ENCODE data around the gene GFOD2. TPM values are rescaled to one million over a fixed set of nuclear protein-coding genes. Genes with fewer than 3 reads are reported as not detected.
"Not testable (repeated sequence)": the region's sequence is repeated elsewhere in the genome, so short reads cannot be mapped to it uniquely, and the experiment has no call there.

The GFOD2 gene
- total RNA-seq, 1 experiment from 2014 or later = 19.0 TPM

DNA sequence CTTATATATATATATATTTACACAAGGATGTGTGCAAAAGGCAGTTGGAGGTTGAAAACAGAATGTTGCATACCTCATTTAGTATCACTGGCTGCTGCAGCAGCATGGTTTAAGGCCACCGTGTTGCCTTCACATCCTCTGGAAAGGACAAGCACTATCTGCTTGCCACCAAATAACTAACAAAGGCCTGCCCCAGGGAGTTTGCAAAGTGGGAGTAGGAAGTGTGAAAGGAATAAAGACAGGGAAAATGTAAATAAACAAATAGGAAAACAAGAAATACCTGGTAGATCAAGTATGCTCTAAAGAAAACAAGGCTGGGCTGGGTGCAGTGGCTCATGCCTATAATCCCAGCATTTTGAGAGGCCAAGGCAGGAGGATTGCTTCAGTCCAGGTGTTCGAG lies 33.5 kb upstream of the GFOD2 start:
- BruUV-seq (replicated peaks) = no TSS peak
- H3K9me3 Mint-ChIP-seq (ENCODE audit: unreplicated experiment) = no peaks in the 10 kb centered on the region
- TF ChIP-seq, protein P1, sequence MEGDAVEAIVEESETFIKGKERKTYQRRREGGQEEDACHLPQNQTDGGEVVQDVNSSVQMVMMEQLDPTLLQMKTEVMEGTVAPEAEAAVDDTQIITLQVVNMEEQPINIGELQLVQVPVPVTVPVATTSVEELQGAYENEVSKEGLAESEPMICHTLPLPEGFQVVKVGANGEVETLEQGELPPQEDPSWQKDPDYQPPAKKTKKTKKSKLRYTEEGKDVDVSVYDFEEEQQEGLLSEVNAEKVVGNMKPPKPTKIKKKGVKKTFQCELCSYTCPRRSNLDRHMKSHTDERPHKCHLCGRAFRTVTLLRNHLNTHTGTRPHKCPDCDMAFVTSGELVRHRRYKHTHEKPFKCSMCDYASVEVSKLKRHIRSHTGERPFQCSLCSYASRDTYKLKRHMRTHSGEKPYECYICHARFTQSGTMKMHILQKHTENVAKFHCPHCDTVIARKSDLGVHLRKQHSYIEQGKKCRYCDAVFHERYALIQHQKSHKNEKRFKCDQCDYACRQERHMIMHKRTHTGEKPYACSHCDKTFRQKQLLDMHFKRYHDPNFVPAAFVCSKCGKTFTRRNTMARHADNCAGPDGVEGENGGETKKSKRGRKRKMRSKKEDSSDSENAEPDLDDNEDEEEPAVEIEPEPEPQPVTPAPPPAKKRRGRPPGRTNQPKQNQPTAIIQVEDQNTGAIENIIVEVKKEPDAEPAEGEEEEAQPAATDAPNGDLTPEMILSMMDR (IDR thresholded peaks at IDR 0.05; ENCODE audit: unreplicated experiment) = no peak
- H3K4me3 Mint-ChIP-seq (ENCODE audit: unreplicated experiment) = no peak overlapping the region
- ChIA-PET POLR2A (no interaction called here), CTCF (interaction anchor here (1.0 kb wide), 1 partner anchor 13 kb away, joined by 4 read pairs; no protein-coding TSS in a partner anchor)
- intact Hi-C loops (cut with micrococcal nuclease) = no loop called here
- no peaks in the 10 kb centered on the region for H3K27me3 Mint-ChIP-seq (ENCODE audit: insufficient read depth, unreplicated experiment)
- no peak overlapping the region for H3K27ac Mint-ChIP-seq (ENCODE audit: low read depth, unreplicated experiment)
- DNase-seq (ENCODE audit: unreplicated experiment) = no peak
- peaks cover 6% of the 10 kb centered on the region for H3K4me1 Mint-ChIP-seq (ENCODE audit: insufficient read depth, unreplicated experiment)
- peaks cover 10% of the 10 kb centered on the region for H3K36me3 Mint-ChIP-seq (ENCODE audit: insufficient read depth, unreplicated experiment)

DNA sequence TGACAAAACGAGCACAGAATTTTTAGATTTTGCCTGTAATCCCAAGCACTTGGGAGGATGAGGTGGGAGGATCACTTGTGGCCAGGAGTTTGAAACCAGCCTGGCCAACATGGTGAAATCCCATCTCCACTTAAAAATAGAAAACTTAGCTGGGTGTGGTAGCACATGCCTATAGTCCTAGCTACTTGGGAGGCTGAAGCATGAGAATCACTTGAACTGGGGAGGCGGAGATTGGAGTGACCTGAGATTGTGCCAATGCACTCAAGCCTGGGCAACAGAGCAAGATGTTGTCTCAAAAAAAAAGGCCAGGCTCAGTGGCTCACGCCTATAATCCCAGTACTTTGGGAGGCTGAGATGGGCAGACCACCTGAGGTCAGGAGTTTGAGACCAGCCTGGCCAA lies 32.2 kb upstream of the GFOD2 start:
- CTCF ChIA-PET = interaction anchor here (0.6 to 0.9 kb wide), 2 partner anchors 78 to 399 kb away, joined by 3 read pairs; no protein-coding TSS in a partner anchor

DNA sequence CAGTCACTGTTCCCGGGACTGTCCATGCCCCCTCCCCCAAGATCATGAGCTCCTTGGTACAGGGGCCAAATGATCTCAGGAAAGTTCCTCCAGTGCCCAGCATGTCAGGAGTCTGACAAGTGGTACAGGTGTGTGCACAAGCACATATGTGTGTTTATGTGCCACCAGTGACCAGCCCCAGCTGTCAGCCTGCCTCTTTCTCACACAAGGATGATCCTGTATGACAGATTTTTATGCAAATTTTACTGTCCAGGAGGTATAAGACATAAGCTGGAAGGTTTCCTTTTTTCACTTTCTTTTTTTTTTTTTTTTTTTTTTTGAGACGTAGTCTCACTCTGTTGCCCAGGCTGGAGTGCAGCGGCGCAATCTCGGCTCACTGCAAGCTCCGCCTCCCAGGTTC lies 31.4 kb upstream of the GFOD2 start:
- CTCF ChIA-PET = no interaction called here
- POLR2A ChIA-PET = interaction anchor here (1.2 kb wide), 2 partner anchors 12 to 229 kb away, joined by 3 read pairs; no protein-coding TSS in a partner anchor
- no peak for DNase-seq (ENCODE audit: unreplicated experiment)
- no peaks in the 10 kb centered on the region for H3K27me3 Mint-ChIP-seq (ENCODE audit: insufficient read depth, unreplicated experiment)
- no peaks in the 10 kb centered on the region for H3K9me3 Mint-ChIP-seq (ENCODE audit: unreplicated experiment)
- H3K36me3 Mint-ChIP-seq (ENCODE audit: insufficient read depth, unreplicated experiment) = peaks cover 4% of the 10 kb centered on the region
- peaks cover 6% of the 10 kb centered on the region for H3K4me1 Mint-ChIP-seq (ENCODE audit: insufficient read depth, unreplicated experiment)
- H3K4me3 Mint-ChIP-seq (ENCODE audit: unreplicated experiment) = no peak overlapping the region
- no TSS peak for BruUV-seq (replicated peaks)
- TF ChIP-seq, protein P1 (IDR thresholded peaks at IDR 0.05; ENCODE audit: unreplicated experiment) = no peak
- peak overlapping the region; percentile 18 for H3K27ac Mint-ChIP-seq (ENCODE audit: low read depth, unreplicated experiment)
- intact Hi-C loops (cut with micrococcal nuclease) = no loop called here

More for the DNA sequence above, 32.2 kb upstream of the GFOD2 start:
- H3K4me3 Mint-ChIP-seq (ENCODE audit: unreplicated experiment); H3K27me3 Mint-ChIP-seq (ENCODE audit: insufficient read depth, unreplicated experiment); BruUV-seq (replicated peaks); DNase-seq (ENCODE audit: unreplicated experiment); H3K4me1 Mint-ChIP-seq (ENCODE audit: insufficient read depth, unreplicated experiment); H3K36me3 Mint-ChIP-seq (ENCODE audit: insufficient read depth, unreplicated experiment); H3K9me3 Mint-ChIP-seq (ENCODE audit: unreplicated experiment); intact Hi-C loops (cut with micrococcal nuclease); H3K27ac Mint-ChIP-seq (ENCODE audit: low read depth, unreplicated experiment): not testable (repeated sequence)
- POLR2A ChIA-PET = interaction anchor here (1.2 kb wide), 3 partner anchors 9 to 230 kb away, joined by 3 read pairs; no protein-coding TSS in a partner anchor

DNA sequence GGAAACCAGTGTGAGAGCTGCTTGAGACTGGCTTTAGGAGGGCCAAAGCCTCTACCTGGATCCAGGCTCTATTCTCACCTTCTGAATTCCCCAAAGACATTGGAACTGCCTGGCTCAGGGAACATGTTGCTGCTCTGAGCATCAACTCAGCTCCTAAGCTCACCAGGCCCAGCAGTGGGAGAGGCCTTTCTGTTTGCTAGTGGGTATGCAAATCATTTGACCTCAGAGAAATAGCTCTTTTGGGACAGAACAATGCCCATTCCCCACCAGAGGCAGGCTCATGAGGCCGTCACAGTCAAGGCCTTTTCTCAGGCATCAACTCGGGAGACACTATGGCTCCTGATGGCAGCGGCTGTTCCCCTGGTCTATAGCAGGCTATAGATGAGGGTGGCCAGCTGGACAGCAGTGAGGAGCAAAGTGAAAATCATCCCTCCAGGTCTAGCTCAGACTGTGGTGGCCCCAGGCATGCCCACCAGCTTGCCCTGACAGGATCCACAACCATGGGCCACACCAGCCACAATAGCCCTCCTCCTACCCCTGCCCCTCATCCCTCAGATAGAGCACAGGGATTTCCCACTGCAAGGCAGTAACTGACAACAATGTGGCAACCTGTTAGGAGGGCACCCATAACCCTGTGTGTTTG lies 30.4 kb upstream of the GFOD2 start:
- BruUV-seq (replicated peaks) = no TSS peak
- peaks cover 6% of the 10 kb centered on the region for H3K4me1 Mint-ChIP-seq (ENCODE audit: insufficient read depth, unreplicated experiment)
- CTCF ChIA-PET = interaction anchor here (0.6 kb wide), 1 partner anchor 9 kb away, joined by 3 read pairs; no protein-coding TSS in a partner anchor
- intact Hi-C loops (cut with micrococcal nuclease) = no loop called here
- TF ChIP-seq, protein P1 (IDR thresholded peaks at IDR 0.05; ENCODE audit: unreplicated experiment) = no peak
- H3K27me3 Mint-ChIP-seq (ENCODE audit: insufficient read depth, unreplicated experiment) = no peaks in the 10 kb centered on the region
- no peak overlapping the region for H3K4me3 Mint-ChIP-seq (ENCODE audit: unreplicated experiment)
- POLR2A ChIA-PET = interaction anchor here (1.1 kb wide), 1 partner anchor 30 kb away, joined by 4 read pairs; the partner anchor contains the start of gene GFOD2
- no peak overlapping the region for H3K27ac Mint-ChIP-seq (ENCODE audit: low read depth, unreplicated experiment)
- H3K36me3 Mint-ChIP-seq (ENCODE audit: insufficient read depth, unreplicated experiment) = peaks cover 4% of the 10 kb centered on the region
- no peaks in the 10 kb centered on the region for H3K9me3 Mint-ChIP-seq (ENCODE audit: unreplicated experiment)
- DNase-seq (ENCODE audit: unreplicated experiment) = no peak
